Epithelial cell of esophagus (primary cell): ENCODE data around the gene MACROD2.

Experiments used
- DNase-seq: peaks from one replicate; pipeline ENCODE4 v3.0.0; 2010; ENCODE audit warnings: low read depth
- H3K4me3 ChIP-seq: 2 replicates; pipeline ENCODE4 v1.5.1; 2011; ENCODE audit warnings: mild to moderate bottlenecking, low read length, control low read depth
- TF ChIP-seq, protein P1 (sequence below): IDR thresholded peaks from 2 replicates; pipeline ENCODE4 v1.5.1; 2011; ENCODE audit warnings: low read depth, mild to moderate bottlenecking, low read length, control low read depth, inconsistent platforms; ENCODE audit not compliant: insufficient read depth; ENCODE audit errors: missing control alignments

MACROD2 gene

DNA sequence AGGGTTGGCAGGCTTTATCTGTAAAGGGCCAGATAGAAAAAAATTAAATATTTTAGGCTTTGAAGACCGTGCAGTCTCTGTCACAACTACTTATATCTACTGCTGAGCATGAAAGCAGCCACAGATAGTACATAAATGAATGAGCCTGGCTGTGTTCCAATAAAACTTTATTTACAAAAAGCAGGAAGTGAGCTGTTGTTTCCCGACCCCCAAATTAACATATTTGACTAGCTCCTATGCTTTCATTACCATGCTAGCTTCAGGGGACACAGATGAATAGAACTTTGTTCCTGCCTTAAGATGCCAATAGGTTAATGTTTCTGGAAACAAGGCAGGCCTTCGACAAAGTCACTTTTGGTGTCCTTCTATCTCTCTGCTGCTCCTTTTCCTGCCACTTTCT is 1400.1 kb downstream of the MACROD2 start:
- TF ChIP-seq, protein P1, sequence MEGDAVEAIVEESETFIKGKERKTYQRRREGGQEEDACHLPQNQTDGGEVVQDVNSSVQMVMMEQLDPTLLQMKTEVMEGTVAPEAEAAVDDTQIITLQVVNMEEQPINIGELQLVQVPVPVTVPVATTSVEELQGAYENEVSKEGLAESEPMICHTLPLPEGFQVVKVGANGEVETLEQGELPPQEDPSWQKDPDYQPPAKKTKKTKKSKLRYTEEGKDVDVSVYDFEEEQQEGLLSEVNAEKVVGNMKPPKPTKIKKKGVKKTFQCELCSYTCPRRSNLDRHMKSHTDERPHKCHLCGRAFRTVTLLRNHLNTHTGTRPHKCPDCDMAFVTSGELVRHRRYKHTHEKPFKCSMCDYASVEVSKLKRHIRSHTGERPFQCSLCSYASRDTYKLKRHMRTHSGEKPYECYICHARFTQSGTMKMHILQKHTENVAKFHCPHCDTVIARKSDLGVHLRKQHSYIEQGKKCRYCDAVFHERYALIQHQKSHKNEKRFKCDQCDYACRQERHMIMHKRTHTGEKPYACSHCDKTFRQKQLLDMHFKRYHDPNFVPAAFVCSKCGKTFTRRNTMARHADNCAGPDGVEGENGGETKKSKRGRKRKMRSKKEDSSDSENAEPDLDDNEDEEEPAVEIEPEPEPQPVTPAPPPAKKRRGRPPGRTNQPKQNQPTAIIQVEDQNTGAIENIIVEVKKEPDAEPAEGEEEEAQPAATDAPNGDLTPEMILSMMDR = no peak
- no peak for DNase-seq
- H3K4me3 ChIP-seq = no peak overlapping the region

DNA sequence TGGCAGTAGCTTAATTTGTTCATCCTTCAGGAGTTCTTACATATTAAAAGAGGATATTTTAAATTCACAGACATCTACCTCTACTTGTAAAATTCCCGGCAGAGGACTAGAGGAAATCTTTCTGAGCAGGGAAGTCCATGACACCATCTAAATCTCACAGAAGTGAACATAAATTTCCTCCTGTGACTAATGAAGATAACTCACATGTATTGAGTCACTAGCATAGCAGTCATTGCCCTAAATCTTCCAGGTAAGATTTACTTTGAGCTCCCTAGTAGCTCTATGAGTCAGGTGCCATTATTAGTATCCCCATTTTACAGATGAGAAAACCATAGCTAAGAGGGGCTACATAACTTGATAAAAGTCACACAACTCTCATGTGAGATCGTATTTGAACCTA is 1400.7 kb downstream of the MACROD2 start:
- H3K4me3 ChIP-seq = no peak overlapping the region

DNA sequence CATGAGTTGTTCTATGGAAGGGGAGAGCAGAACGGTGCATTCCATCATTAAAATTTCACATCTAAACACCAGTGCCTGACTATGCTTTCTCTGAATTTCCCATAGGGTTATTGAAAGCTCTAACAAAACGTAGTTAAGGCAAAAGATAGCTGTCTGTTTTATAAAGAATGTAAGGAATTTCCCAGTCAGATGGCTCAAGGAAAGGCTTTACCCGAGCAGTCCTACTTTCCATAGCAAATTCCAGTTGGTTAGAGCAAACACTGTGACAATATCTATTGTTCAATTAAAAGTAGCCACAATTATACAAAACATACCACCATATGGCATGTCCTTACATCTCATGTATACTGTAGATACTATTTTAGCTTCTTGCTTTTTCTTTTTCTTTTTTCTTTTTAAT is 1401.6 kb downstream of the MACROD2 start:
- TF ChIP-seq, protein P1 = no peak
- H3K4me3 ChIP-seq = no peak overlapping the region
- DNase-seq = no peak

More for the DNA sequence above, 1400.7 kb downstream of the MACROD2 start:
- TF ChIP-seq, protein P1 = no peak
- peak; percentile 82 for DNase-seq

DNA sequence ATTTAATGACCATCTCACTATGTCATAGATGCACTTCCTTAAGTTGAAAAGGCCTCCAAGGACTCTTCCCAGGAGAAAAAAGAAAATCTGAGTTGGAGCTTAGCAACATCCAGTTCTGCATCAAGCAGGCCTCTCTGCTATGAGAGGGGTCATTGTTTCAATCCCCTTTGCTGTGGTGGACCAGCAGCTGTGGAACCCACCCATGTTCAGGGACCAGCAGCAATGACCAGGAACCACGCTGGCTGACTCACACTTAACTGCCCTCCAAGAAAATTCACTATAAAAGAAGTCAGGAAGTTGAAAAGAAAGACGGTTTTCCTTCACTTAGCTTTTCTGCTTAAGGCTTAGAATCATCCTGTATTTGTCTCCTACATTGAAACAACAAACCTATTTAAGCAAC is 1404.5 kb downstream of the MACROD2 start:
- no peak overlapping the region for H3K4me3 ChIP-seq
- TF ChIP-seq, protein P1 = no peak
- DNase-seq = no peak

DNA sequence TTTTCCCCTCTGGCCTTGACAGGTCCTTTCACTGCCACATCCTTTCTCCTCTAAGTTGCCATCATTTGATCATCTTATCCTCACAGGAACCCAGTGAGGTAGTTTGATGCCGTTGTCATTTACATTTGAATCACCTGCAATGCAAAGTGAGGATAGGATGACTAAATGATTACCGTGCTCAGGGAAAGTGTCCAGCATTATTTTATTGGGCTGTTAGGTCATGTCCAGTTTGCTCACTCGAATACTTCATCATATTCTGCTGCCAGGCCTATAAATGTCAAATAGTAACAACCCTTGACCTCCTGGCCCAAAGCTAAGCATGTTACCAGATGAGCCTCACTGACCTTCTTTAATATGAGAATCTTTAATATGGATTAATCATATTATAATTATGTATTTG is 1410.8 kb downstream of the MACROD2 start:
- H3K4me3 ChIP-seq = no peak overlapping the region
- TF ChIP-seq, protein P1 = no peak
- DNase-seq = no peak

DNA sequence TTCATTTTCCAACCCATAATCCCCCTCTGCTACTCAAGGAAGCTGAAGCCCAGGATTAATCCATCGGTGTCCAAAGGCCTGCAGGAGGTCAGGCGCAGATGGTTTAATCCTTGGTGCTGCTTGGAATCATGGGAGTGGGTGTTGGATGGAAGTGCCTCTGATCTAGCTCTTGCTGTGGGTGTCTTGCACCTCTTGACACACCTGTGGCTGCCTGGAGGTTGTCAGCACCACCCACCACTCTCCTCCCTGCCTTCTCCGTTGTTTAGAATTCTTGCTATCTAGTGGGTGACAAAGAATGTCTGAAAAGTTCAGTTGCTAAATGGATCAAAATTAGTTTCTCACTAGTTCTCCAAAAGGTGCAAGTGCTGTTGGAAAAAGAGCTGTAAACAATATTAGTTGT is 1416.5 kb downstream of the MACROD2 start:
- TF ChIP-seq, protein P1 = no peak
- H3K4me3 ChIP-seq = no peak overlapping the region
- DNase-seq = no peak

DNA sequence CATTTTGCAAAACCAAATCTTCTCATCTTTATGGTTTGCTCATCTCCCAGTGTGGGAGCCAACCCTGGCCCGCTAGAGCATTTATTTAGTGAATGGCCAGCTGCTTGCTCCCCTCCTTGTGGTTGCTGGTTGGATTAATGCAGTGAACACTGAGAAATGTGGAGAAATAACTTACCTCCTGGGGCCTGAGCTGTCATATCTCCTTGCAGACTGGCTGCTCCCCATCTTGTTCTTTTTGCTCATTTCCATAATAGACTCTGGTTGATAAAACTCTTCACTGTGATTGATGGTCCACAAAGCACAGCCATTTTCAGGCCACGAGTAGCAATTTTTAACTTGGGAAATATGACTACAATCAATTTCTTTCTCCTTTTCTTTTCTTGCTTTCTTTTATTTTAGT is 1420.6 kb downstream of the MACROD2 start:
- H3K4me3 ChIP-seq = no peak overlapping the region
- no peak for DNase-seq
- TF ChIP-seq, protein P1 = no peak
